GM21423 (cell line): ENCODE data around the gene SIGLEC9.

Experiments
- ATAC-seq: cut with Tn5 transposase; IDR thresholded peaks from one replicate; pipeline ENCODE4 v1.9.1; 2021; ENCODE audit warnings: mild to moderate bottlenecking, moderate library complexity; ENCODE audit not compliant: unreplicated experiment

SIGLEC9 gene

GRCh38 chr19:51124729-51125128 lies at the start of gene SIGLEC9:
Gene SIGLEC9 (plus strand): TSS chr19:51124906. CDS start chr19:51124975, 69 bp downstream.
- no peak for ATAC-seq

GRCh38 chr19:51075998-51076397 lies 48.7 kb upstream of the SIGLEC9 start:
- ATAC-seq = no peak

DNA sequence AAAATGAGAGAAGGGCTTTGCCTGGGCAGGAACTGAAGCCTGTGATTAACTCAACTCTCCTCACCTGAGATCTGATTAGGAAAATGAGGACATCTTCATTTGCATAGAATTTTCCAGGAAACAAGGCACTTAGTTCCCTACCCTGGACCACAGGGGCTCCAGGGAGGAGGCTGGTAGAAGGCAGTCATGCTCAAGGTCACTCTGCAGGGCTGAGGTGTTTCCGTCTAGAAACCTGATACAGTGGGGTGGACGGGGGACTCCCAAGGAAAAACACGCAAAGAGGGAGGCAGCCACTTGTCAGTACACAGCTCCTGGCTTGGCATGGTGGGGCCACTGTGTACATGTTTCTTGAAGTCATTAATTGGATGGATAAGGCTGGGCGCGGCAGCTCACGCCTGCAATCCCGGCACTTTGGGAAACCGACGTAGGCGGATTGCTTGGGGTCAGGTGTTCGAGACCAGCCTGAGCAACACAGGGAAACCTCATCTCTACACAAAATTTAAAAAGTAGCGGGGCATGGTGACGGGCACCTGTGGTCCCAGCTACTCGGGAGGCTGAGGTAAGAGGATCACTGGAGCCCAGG lies 48.0 kb upstream of the SIGLEC9 start:
- no peak for ATAC-seq

GRCh38 chr19:51078104-51078503 lies 46.6 kb upstream of the SIGLEC9 start:
- no peak for ATAC-seq

DNA sequence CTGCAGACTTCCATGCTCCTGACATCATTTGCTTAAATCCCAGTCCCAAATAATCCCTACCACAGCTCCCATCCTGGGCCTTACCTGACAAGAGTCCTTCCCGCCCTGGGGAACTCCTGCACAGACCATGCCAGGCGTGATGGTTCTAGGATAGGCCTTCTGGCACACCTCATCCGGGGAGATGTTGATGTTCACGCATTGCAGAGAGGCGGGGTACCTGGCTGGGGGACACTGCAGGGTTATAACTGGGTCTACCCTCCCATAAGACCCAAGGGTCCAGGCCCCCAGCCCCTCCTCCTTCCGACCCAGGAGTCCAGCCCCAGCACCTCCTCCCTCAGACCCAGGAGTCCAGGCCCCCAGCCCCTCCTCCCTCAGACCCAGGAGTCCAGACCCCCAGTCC lies 46.0 kb upstream of the SIGLEC9 start:
- ATAC-seq = no peak

GRCh38 chr19:51079481-51080110 lies 45.1 kb upstream of the SIGLEC9 start:
- ATAC-seq = no peak

DNA sequence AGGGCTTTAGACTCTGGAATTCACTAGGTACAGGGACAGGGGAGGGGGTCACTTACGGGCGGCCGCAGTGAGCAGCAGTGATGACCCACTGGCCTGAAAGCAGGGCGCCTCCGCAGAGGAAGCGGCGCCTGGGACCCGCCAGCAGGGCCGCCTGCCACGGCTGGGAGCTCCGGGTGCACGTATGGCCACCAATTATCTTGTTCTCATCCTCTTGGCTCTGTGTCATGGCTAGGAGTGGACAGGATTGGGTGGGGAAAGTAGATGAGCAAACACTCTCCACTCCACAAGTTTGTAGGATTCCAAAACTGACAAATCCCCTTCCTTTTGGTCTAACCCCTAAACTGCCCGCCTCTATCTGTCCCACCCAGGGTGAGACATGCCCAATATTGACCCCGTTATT lies 43.2 kb upstream of the SIGLEC9 start:
- ATAC-seq = no peak

GRCh38 chr19:51082611-51083010 lies 42.1 kb upstream of the SIGLEC9 start, which contains the start of gene KLK14:
Gene KLK14 (minus strand): TSS chr19:51082887. CDS start chr19:51082614, 273 bp downstream.
- ATAC-seq = no peak

GRCh38 chr19:51083181-51083580 lies 41.5 kb upstream of the SIGLEC9 start:
- ATAC-seq = no peak

GRCh38 chr19:51083783-51084182 lies 40.9 kb upstream of the SIGLEC9 start:
- no peak for ATAC-seq

DNA sequence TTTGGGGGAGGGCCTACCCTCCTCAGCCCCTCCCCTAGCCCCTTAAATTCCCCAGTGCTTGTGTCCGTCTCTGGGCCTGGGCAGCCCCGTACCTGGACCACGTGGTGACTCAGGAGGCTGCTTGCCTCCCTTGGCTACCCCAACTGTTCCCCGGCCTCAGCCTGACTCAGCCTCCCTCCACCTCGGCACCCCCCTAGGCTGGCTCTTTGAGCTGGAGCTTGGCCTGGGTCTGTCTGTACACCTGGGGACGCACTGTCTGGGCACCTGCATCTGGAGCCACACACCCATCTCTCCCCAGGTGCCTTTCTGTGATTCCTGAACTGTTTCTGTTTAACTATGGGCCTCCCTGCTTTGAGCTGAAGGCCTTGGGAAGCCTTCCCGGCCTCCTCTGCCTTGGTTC lies 40.2 kb upstream of the SIGLEC9 start:
- ATAC-seq = no peak

- ATAC-seq = no peak
Measured at GRCh38 chr19:51086153-51086850, 38.4 kb upstream of the SIGLEC9 start.

DNA sequence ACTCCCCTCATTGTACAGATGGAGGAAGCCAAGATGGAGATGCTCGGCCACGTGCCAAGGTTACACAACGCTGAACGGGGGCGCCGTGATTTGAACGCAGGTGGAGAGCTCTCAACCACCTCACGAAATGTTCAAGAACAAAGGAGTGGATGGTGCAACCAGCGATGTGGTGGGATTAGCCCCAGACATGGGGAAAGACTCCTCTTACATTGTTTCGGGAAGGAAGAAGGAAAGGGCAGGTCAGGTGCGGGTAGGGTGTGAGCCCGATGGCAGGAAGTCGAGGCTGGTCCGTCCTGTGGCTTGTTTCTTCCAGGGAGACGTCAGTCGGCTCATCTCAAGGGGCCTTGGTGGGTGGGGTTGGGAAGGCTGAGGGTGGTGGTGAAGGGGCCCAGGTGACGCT lies 34.9 kb upstream of the SIGLEC9 start:
- ATAC-seq = no peak

DNA sequence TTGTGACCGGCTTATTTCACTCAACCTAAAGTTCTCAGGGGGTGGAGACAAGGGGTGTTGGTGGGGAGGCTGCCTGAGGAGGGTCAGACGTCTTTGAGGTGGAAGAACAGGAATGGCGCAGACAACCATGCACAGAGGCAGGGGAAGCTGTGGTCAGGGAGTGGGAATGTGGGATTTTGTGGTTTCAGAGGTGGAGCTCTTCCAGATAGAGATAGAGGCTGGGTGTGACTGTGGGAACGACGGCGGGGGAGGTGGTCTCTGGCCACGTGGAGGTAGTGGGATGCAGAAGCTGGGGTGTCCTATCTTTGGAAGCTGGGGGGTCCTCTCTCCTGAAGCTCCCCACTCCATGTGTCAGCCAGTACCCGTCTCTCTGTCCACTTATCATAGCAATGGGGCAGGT lies 34.2 kb upstream of the SIGLEC9 start:
- ATAC-seq = no peak

- ATAC-seq = no peak
Measured at GRCh38 chr19:51091126-51091525, 33.6 kb upstream of the SIGLEC9 start.

- no peak for ATAC-seq
Measured at GRCh38 chr19:51091895-51092873, 32.5 kb upstream of the SIGLEC9 start.

- ATAC-seq = no peak
Measured at GRCh38 chr19:51093101-51093500, 31.6 kb upstream of the SIGLEC9 start.

- ATAC-seq = no peak
Measured at GRCh38 chr19:51093510-51094345, 31.0 kb upstream of the SIGLEC9 start.

DNA sequence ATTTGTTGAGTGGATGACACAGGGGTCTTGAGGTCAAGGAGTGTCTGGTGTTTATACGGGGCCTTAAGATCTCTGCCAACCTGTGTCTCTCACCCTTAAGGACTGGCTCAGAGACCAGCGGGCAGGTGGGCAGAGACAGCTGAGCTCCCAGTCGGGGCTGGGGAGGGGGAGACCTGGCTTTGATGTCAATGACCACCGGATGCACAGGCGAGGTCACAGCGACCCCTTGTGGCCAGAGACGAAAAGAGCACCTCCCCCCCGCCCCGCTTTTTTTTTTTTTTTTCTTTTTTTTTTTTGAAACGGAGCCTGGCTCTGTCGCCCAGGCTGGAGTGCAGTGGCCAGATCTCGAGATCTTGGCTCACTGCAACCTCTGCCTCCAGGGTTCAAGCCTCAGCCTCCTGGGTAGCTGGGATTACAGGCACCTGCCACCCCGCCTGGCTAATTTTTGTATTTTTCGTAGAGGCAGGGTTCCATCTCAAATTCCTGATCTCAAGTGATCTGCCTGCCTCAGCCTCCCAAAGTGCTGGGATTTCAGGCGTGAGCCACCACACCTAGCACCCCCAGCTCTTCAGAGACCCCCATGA lies 29.9 kb upstream of the SIGLEC9 start:
- no peak for ATAC-seq
